Measurements from ENCODE around the gene FAM107B. TPM values are rescaled to one million over a fixed set of nuclear protein-coding genes. Genes with fewer than 3 reads are reported as not detected.
"Not testable (repeated sequence)": the region's sequence is repeated elsewhere in the genome, so short reads cannot be mapped to it uniquely, and the experiment has no call there.

The FAM107B gene
- 145 TPM for total RNA-seq

DNA sequence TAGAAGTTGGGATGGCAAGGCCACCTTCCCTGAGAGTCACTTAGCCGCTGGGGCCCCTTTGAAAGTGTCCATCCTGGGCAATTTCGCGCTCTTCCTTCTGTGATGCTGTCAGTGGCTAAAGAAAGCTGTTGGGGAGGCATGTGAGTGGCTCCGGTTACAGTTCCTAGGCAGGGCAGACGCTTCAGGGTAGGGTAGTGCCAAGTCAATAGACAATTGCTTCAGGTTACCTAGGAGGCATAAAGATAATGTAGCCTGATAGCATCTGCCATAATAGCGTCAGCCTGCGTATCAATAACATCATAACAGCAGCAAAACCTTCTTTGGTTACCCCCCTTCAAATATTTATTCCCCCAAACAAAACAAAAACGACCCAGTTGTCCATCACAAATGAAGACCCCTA, at the start of gene FAM107B:
TSS of gene FAM107B (minus strand) at position 101 of the 400 bp plus-strand sequence. CDS start 234 bp downstream, outside the sequence.
- no peak for DNase-seq (ENCODE audit: low spot score)

DNA sequence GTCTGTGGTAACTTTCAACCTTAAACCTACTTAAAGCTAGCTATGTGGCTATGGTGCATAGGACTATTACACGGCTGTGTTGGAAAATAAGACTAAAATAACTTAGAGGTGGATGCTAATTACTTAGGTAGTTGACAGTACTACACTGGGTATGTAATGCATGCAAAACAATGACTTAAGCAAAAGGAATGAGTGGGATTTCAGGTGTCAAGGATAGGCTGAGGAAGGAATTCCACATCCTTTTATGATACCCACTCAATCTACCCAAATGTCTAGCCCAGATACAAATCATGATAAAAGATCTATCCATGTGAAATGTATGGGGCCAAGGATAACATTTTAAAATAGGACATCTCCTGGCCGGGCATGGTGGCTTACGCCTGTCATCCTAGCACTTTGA, 49.3 kb upstream of the FAM107B start:
- DNase-seq (ENCODE audit: low spot score), result no peak

DNA sequence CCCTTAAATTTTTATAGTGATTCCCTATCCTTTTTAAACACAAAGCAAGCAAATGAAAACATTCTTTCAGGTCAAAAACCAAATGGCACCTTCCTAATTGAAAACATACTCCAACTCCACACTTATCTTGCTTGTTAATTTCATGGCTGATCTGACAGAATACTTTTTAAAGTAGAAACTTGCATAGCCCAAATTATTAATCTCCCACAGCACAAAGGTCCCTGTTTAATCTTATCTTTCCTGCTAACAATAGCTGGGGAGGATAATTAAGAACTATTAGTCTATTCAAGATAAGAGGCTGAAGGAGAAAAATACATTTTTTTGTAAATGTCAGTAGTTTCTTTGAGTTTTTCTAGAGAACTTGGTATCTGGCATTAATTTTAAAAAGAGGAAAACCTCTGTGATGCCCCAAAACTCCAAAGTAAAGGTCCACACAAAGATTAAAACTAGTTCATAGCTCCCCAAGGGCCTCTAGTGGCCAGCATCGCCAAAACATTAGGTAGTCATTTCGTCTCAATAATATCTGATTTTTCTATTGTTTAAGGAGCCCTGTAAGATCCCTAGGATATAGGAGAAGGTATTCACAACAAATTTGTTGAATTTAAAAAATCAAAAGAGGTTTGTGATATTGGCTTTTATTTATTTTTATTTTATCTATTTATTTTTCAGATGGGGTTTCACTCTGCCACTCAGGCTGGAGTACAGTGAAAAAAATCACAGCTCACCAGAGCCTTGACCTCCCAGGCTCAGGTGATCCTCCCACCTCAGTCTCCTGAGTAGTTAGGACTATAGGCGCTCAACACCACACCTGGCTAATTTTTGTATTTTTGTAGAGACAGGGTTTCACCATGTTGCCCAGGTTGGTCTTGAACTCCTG, 48.4 kb upstream of the FAM107B start:
- no peak for DNase-seq (ENCODE audit: low spot score)

DNA sequence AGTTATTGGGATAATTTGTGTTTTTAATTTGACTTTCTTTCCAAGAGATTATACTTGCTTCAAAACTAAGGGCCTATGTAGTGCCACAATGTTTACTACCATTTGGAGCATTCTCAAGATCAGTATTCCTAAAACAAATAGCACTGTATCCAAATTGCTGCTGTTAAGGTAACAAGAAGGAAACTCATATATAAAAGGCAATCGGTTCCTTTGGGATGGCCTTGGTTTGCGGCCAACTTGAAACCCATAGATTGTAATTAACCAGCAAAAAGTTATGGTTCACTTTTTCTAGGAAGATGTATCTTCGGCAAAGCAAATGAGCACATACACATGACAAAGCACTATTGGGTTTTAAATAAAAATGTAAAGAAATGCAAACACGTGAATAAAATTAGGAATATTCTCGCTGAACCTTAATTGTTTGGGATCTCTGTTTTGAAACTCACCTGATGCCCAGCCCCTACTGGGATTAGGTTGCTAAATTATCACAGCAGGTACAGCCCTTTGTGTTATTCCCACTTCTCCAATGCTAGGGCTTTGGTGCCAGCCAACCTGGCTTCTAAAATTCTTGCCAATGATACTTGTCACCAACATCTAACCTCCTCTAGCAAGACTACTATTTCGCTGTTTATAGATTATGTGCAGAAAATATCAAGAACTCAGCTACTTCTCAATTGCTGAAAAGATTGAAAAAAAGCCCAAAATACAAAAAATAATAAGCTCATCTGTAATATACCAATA, 47.1 kb upstream of the FAM107B start:
- DNase-seq (ENCODE audit: low spot score), result no peak

DNA sequence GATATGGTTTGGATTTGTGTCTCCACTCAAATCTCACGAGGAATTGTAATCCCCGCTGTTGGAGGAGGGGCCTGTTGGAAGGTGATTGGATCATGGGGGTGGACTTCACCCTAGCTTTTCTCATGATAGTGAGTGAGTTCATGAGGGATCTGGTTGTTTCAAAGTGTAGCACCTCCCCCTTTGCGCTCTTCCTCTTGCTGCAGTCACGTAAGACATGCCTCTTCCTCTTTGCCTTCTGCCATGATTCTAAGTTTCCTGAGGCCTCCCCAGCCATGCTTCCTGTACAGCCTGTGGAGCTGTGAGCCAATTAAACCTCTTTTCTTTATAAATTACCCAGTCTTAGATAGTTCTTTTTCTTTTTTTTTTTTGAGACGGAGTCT, 46.1 kb upstream of the FAM107B start:
- DNase-seq (ENCODE audit: low spot score), result no peak

DNA sequence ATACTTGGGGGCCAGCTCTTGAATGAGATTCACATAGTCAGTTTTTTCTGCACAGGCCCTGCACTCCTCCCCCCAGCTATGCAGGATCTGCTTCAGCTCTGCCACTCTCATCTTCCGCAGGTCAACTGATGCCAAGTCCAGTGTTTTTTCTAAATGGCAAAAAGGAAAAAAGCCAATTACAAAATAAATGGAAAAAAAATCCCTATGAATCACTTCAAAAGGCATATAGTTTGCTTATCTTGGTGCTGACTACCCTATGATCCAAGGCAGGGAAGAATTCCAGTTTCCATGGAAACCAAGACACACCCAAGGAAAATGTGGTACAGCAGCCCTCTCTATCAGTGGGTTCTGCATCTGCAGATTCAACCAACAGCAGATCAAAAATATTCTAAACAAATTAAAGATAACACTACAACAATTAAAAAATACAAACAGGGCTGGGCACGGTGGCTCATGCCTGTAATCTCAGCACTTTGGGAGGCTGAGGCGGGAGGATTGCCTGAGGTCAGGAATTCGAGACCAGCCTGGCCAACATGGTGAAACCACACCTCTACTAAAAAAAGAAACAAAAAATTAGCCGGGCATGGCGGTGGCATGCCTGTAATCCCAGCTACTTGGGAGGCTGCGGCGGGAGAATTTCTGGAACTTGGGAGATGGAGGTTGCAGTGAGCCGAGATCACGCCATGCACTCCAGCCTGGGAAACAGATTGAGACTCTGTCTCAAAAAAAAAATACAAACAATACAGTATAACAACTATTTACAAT, 45.5 kb upstream of the FAM107B start:
- DNase-seq (ENCODE audit: low spot score), result no peak

DNA sequence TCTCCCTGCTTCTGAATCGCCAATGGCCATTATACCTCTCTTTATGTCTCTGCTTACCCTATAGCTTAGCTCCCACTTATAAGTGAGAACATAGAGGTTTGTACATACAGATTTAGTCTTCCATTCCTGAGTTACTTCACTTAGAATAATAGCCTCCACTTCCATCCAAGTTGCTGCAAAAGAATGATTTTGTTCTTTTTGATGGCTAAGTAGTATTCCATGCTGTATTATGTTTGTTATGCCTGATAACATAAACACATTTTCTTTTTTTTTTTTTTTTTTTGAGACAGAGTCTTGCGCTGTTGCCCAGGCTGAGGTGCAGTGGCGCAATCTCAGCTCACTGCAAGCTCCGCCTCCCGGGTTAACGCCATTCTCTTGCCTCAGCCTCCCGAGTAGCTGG, 42.0 kb upstream of the FAM107B start:
- not testable (repeated sequence) for DNase-seq (ENCODE audit: low spot score)

DNA sequence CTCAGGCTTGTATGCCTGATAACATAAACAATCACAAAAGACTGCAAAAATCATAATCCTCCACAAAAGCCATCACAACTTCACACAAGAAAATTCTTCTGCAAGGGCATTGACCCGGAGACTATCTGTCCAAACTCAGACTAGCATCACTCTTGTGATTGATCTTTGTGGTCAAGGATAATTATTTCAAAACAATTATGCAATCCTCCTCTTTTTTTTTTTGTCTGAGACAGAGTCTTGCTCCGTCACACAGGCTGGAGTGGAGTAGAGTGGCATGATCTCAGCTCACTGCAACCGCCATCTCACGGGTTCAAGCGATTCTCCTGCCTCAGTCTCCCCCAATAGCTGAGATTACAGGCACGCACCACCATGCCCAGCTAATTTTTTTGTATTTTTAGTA, 41.0 kb upstream of the FAM107B start:
- no peak for DNase-seq (ENCODE audit: low spot score)

DNA sequence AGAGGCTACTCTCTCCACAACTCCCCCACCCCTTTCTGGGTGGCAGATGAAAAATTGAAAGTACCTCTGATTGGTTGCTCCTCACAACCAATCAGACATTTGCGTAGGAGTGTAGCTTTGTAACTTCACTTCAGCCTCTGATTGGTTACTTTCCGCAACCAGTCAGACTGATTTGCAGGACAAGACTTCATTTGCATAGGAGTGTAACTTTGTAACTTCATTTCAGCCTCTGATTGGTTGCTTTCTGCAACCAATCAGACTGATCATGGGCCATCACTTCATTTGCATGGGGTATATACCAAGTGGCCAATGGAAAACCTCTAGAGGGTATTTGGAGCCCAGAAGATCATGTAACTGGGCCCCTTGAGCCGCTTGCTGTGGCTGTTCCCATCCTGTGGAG, 37.6 kb upstream of the FAM107B start:
- DNase-seq (ENCODE audit: low spot score), result no peak

DNA sequence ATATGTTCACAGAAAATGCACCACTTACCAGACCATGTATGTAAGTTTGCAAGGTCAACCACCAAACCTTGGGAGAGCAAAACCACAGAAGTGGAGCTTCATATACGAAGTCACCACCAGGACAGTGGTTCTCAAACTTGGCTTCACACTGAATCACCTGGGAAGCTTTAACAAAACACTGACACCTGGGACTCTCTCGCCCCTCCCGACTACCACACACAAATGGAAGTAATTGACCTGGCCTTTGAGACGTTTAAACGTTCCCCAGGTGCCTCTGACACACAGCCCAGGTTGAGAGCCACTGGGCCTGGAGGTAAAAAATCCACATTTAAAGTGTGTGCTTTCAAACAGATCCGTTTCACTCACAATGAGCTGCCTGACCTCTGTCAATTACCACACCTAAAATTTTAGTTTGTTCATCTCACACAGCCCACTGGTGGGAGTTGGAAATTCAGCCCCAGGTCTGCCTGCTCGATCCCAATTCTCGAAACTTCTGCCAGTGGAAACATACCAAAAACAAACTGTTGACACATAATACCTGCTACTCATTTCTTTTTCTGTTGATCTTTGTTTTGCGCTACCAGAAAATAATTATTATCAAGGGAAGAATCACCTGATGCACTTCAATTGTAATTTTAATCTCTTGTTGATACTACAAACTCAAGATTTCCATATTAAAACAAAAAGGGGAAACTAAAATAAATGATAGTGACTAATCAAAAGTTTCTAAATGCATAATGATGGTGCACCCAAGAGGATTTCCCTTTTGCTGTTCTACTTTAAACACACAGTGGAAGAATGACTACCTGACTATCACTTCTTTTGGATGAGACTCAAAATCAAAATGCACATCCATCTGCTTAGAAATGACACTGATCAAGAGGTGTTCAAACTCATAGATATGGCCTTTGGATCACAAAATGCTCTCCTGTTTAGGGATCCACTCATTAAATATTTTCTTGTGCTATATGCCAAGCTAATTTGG, 36.6 kb upstream of the FAM107B start:
- no peak for DNase-seq (ENCODE audit: low spot score)

DNA sequence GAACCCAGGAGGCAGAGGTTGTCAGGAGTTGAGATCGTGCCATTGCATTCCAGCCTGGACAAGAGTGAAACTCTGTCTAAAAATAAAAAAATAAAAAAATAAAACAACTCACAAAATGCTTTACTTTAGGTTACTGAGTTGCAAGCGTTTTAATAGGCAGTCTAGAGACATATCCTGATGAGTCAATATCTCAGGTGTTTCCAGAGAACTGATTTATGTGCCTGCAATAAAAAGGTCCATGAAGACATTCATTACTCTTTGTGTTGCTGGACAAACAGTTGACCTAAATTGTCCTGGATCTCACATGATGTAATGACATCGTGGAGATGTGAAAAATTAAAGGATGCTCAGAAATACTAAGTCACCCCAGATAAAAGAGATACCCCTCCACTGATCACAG, 31.6 kb upstream of the FAM107B start:
- no peak for DNase-seq (ENCODE audit: low spot score)

DNA sequence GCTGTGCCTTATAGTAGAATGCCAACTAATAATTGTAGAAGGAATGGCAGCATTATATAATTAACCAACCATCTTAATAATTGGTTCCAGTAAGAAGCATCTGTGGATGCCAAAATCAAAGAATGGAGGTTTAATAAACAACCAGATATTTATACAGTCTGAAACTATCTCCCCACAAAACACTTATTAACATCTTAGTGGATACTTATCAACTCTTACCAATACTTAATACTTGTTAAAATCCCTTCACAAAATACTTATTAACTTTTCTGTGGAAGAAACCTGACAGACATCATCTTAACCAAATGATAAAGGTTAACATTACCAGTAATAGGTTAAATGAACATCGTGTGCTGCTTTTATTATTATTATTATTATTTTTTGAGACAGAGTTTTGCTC, 29.1 kb upstream of the FAM107B start:
- DNase-seq (ENCODE audit: low spot score), result no peak

DNA sequence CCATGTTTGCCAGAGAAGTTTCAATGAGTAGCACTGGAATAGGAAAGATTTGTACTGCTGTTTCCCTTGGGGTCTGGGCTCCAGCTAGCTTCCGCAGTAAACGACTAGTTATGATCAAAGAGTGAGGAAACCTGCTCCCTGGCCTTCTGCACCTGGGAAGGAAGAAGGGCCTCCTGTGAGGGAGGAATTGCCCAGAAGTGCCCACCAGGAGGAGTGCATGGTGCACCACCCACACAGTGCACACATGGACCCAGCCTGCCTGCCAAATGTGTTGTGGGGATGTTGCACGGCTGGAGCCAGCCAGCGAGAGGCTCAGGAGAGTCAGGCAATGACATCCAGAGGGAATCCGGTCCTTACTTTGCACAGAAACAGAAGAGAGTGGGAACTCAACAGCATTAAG, 27.0 kb upstream of the FAM107B start:
- DNase-seq (ENCODE audit: low spot score), result no peak

DNA sequence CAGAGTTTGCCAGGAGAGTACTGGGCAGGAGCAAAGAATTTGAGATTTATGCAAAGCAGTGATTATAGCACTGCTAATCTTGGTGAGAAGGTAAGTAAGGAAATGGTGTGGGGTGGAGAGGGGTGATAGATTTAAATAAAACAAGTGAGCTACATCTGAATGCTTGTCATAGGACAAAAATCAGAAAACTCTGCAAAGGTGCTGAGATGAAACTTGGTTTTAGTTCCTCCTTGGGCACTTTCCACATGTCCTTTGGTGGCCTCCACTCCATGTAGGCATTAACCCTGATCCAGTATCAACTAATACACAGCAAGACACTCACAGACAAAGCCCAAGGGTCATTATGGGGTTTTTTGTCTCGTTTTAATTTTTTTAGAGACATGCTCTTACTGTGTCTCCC, 25.7 kb upstream of the FAM107B start:
- no peak for DNase-seq (ENCODE audit: low spot score)

DNA sequence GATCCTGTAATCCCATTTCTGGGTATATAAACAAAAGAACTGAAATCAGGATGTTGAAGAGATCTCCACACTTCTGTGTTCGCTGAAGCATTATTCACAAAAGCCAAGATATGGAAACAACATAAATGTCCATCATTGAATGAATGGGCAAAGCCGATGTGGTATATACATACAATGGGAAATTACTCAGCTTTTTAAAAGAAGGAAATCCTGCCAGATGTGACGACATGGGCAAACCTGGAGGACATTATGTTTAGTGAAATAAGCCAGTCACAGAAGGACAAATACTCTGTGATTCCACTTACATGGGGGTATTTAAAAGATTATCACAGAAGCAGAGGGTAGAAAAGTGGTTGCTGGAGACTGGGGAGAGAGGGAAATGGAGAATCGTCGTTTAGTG, 23.9 kb upstream of the FAM107B start:
- DNase-seq (ENCODE audit: low spot score), result no peak

DNA sequence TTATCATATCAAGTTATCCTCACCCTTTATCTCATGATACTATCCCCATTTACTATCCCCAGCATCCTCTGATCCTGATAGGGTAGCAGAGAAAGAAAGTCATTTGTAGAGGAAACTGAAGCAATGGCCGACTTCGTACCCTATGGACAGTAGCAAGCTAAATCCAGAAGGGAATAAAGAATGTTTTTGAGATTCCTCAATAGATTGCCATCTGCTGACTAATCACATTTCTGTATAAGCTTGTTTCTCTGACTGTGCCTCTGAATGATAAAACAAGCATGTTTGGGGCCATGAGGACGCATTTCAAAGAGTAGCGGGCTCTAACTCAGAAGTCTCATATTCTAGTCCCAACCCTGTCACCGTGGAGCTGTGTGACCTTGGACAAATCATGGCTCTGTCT, 13.2 kb upstream of the FAM107B start:
- no peak for DNase-seq (ENCODE audit: low spot score)

DNA sequence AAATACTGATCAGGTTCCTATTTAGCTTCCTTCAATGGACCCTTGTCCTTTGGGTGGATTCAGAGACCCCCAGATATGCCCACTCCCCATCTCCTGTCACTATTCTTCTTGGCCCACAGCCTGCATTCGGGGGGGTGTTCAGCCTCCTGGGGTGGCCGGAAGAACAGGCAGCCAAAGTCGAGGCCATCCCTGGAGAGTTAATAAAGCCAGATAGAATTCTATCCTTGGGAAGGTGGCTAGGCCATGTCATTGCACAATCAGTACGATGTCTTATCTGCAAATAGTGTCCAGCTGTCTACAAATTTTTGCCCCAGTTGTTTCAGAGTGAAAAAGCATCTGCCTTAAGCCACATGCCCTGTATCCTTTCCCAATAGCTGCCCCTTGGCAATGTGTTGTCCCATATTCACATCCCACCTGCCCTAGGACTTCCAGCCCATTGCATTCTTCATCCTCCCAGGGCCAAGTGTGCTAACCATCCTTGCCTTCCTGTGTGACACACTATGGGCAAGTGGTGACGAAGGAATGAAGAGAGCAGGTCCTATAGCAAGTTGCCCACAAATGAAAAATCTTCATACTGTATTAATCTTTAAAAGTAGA, 9.9 kb upstream of the FAM107B start:
- DNase-seq (ENCODE audit: low spot score), result no peak

DNA sequence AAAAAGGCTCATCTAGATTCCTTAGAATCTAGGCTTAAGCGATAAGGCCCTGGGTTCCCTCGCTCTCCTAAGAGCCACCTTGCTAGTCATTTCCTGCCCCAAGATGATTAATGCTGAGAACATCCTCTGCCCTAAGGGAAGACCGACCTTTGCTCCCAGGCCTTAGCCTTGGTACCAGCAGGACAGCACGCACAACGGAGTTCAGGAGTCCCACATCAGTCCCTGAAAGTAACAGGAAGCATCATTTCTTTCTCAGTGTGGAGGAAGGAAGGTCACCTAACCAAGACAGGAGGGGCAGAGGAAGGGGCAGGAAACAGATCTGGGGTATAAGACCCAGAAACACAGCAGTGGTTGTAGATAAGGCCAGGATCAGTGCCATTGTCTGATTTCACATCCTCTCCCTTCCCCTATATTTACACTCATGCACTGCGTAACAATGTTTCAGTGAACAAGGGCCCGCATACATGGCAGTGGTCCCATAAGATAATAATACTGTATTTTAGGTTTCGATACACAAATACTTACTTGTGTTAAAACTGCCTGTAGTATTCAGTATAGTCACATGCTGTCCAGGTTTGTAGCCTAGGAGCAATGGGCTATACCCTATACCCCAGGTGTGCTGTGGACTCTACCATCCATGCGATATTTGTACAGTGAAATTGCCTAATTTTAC, 8.1 kb upstream of the FAM107B start:
- DNase-seq (ENCODE audit: low spot score), result peak; percentile 69

DNA sequence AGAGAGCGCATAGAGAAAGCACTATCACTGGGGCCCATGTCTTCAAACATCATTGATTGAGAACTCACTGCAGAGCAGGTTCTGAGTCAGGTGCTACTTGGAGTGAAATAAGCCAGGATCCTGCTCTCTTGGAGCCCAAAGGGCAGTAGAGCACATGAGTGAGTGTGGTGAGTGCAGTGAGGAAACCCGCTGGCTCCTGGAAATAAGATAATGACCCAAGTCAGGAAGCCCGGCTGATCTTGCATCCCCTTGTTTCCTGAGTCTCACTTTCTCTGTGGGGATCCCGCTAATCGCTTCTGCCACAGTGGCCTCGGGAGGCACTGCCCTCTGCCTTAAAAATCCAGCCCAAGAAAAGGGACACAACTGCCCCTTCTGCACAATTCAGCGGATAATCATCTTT, 7.1 kb upstream of the FAM107B start:
- no peak for DNase-seq (ENCODE audit: low spot score)

DNA sequence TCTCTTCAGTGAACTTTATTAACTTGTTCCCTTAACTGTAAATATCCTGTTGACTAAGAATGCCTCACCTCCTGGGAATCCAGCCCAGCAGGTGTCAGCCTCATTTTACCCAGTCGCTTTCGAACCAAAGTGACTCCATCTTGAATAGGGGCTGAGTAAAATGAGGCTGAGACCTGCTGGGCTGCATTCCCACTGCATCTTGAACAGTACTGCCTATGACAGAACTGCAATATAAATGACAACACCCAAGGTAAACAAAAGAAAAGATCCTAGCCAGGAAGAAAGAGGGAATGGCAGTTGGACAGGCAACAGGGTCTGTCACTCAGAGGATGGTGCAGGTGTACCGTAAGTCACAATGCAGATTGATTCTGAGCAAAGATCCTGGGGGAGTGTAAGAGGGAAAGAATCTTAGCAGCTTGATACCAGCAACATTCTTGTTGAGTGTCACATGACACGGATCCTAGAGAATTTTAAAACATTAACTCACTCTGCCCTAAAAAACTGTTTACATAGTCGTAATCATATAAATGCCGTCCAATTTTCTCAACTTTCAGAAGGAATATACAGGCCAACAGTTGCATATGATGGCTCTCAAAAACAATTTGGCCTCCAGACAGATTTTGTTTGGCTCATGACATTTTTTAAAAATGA, 4.4 kb upstream of the FAM107B start:
- peak; percentile 12 for DNase-seq (ENCODE audit: low spot score)

Data from mucosa of gallbladder (tissue), 1 donor.